HG03159 (cell line): ENCODE measurements around the gene DCTN5.
"Not testable (repeated sequence)": the region's sequence is repeated elsewhere in the genome, so short reads cannot be mapped to it uniquely, and the experiment has no call there.

Source experiments
- ATAC-seq: cut with Tn5 transposase; IDR thresholded peaks from one replicate; pipeline ENCODE4 v1.9.1; 2021; ENCODE audit warnings: mild to moderate bottlenecking, moderate library complexity; ENCODE audit not compliant: unreplicated experiment

The DCTN5 gene

DNA sequence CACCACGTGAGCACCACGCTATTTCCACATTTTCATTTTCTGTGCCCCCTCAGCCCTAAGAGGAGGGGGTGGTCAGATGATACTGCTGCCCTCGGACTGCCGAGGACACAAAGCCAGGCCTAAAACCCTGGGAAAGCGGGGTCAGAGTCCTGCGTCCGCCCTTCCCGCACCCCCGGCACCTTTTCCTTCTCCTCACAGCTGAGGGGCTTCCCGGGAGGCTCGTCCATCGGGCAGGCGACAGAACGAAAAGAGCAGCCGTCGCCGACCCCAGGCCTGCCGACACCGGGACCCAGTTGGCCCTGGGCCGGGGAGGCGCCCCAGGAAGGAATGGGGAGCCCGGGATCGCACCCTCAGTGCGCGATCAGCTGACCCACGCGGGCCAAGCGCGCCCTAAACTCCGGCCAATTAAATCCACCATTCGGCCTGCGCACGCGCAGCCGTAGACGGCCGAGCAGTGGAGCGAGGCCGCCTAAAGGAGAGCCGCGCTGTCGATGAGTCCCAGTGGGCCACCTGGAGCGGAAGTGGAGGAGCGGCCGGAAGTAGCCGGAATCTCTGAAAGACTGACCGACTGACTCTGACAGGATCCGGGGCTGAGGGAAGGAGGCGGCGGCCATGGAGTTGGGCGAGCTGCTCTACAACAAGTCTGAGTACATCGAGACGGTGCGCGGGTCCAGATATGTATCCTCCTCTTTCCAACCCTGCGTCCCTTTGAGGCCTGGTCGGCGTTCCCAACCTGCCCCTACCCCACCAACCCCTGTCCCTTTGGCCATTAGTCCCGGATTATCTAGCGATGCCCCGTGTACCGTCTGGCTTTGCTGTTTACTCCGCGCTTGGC, at the start of gene DCTN5, which contains the start of gene PALB2:
TSS of gene DCTN5 (plus strand) at position 536 of the 835 bp plus-strand sequence. CDS start at position 613, 77 bp downstream.
TSS of gene PALB2 (minus strand) at position 380 of the 835 bp plus-strand sequence. CDS start at position 227, 153 bp downstream.
- ATAC-seq: peak; percentile 92

- ATAC-seq: no peak
Observed at GRCh38 chr16:23594186-23594585, 47.1 kb upstream of the DCTN5 start.

DNA sequence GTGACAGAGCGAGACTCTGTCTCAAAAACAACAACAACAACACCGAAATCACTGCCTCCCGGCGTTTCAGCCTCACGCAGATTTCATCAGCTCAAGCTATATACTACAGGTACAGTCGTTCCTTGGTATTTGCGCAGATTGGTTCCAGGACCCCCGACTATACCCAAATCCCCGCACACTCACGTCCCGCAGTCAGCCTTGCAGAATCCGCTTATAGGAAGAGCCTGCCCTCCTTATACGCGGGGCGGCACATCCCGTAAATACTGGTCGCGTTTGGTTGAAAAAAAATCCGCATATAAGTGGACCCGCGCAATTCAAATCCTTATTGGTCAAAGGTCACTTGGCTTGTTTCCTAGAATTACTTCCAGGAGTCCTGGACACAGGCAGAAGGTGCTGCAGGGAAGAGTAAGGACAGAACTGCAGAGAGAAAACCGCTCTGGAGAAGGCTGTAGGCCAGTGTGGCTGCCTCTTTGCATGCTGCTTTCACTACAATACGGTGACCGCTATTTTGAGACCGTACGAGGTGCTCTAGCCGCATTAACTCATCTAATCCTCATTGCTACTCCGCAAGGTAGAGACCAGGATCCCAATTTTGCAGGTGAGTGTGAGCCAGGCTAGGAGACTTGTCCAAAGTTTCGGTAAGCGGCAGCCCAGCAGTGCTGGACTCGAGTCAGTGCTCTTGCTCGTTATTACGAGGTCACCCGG, 45.9 kb upstream of the DCTN5 start:
- ATAC-seq: peak; percentile 28

- peak; percentile 86 for ATAC-seq
Observed at GRCh38 chr16:23595951-23596720, 45.1 kb upstream of the DCTN5 start, which contains the start of gene NDUFAB1. TSS of gene NDUFAB1 (minus strand) at chr16:23596316. CDS start at chr16:23596290, 26 bp downstream.

DNA sequence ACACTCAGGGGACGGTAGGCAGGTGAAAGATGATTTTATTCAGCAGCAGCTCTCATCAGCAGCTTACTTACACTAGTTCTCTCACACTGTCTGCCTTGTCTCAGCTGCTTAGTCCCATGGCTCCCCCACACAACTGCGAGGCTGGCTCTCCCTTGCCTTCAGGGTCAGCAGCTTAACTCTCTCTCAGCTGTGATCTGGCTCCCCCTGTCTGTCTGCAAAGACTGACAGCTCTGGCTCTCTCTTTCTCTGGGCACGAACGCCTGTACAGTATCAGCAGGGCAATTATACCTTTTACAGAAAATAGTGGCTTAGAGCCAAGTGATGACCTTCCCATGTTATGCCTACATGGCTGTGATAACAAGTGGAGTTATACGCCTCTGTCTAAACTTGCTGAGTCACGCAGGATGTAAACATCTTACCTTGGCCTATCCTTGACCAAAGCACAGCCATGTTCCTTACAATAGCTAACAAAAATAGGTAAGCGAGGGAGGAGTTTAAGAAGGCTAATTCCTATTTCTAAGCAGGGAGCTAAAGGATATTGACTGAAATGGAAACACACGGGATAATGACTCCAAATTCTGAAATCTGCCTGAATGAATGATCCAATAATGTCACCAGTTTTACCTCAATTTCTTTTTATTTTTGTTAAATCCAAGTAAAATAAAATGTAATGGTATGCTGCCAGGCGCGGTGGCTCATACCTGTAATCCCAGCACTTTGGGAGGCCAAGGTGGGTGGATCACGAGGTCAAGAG, 44.1 kb upstream of the DCTN5 start:
- ATAC-seq: no peak

GRCh38 chr16:23607726-23608125, 33.5 kb upstream of the DCTN5 start:
- no peak for ATAC-seq

GRCh38 chr16:23608194-23608593, 33.1 kb upstream of the DCTN5 start:
- no peak for ATAC-seq

GRCh38 chr16:23609929-23610328, 31.3 kb upstream of the DCTN5 start:
- ATAC-seq: no peak

DNA sequence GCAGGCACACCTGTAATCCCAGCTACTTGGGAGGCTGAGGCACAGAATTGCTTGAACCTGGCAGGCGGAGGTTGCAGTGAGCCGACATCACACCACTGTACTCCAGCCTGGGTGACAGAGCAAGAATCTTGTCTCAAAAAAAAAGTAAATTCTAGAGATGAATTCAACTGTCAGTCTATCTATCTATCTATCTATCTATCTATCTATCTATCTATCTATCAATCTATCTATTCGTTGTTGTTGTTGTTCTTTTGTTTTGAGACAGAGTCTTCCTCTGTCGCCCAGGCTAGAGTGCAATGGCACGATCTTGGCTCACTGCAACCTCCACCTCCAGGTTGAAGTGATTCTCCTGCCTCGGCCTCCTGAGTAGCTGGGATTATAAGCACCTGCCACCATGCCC, 30.4 kb upstream of the DCTN5 start:
- ATAC-seq: not testable (repeated sequence)

- no peak for ATAC-seq
Observed at GRCh38 chr16:23611936-23612335, 29.3 kb upstream of the DCTN5 start.

DNA sequence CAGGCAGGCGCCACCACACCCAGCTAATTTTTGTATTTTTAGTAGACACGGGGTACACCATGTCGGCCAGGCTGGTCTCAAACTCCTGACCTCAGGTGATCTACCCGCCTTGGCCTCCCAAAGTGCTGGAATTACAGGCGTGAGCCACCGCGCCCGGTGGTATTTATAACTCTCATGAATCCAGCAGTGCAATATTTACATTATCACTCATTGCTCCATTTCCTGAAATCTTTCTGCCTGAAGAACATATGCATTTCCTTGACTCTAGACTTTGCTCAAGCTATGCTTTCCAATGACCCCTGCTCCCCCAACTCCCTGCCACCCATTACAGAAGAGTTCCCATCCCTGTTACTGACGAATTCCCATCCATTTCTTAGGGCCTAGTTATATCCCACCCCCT, 25.5 kb upstream of the DCTN5 start:
- no peak for ATAC-seq

DNA sequence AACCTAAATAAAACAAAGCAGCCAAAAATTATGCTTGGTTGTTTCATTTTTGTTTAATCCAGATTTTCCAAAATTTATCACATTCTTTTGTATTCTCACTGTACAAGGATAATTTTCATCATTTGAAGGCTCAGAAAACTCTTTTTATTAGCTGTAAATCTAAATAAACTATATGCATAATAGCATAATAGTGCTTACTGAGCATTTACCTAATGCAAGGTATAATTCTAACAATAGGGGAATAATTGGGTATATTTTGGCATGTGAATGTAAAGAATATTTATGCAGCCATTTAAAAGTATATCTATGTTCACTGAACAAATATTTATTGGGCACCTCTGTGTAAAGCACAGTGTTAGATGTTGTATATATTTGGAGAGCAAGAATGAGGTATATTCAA, 17.2 kb upstream of the DCTN5 start:
- no peak for ATAC-seq

DNA sequence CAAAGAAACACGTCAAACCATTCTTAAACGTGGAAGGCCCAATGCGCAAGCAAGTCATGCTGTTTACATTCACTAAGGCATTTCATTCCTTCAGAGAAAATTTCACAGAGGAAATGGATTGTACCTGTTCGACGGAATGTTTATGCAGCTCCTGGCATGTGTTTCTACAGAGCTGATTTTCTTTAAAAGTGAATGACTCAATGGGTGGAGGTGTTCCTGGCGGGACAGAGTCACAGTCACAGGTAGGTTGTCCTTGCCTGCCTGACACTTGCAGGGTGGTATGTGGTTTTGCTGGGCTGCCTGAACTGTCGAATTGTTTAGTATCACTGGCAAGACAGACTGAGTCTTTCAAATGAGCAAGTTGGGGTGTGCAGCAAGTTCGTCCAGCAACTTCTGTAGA, 11.8 kb upstream of the DCTN5 start:
- ATAC-seq: no peak

DNA sequence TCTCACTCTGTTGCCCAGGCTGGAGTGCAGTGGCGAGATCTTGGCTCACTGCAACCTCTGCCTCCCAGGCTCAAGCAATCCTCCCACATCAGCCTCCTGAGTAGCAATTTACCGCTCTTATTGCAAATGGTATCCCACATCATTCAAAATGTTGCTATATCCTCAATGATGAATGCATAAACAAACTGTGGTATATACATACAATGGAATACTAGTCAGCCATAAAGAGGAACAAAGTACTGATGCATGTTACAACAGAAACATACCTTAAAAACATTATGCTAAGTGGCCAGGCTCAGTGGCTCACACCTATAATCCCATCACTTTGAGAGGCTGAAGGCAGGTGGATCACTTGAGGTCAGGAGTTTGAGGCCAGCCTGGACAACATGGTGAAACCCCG, 9.4 kb upstream of the DCTN5 start:
- ATAC-seq: not testable (repeated sequence)

DNA sequence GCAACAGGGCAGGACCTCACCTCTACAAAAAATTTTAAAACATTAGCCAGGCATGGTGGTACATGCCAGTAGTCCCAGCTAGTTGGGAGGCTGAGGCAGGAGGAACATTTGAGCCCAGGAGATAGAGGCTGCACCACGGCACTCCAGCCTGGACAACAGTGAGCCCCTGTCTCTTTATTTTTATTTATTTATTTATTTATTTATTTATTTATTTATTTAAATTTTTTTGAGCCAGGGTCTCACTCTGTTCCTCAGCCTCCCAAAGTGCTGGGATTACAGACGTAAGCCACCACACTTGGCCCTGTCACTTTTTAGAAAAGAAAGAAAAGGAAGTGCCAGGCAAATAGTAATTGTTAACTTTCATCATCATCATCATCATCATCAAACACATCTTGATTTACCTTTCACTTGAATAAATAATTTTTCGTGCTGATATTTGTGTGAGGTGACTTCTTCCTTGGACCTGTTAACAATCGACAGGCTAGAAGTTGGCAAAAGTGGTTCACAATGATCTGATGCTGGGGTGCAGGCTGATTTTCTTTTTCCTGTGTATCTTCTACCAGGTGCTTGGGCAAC, 6.7 kb upstream of the DCTN5 start:
- no peak for ATAC-seq

- no peak for ATAC-seq
Observed at GRCh38 chr16:23635958-23636357, 5.3 kb upstream of the DCTN5 start.

GRCh38 chr16:23640615-23640930, 693 bp upstream of the DCTN5 start:
- no peak for ATAC-seq

GRCh38 chr16:23642246-23642774, 1.0 kb downstream of the DCTN5 start:
- ATAC-seq: no peak

DNA sequence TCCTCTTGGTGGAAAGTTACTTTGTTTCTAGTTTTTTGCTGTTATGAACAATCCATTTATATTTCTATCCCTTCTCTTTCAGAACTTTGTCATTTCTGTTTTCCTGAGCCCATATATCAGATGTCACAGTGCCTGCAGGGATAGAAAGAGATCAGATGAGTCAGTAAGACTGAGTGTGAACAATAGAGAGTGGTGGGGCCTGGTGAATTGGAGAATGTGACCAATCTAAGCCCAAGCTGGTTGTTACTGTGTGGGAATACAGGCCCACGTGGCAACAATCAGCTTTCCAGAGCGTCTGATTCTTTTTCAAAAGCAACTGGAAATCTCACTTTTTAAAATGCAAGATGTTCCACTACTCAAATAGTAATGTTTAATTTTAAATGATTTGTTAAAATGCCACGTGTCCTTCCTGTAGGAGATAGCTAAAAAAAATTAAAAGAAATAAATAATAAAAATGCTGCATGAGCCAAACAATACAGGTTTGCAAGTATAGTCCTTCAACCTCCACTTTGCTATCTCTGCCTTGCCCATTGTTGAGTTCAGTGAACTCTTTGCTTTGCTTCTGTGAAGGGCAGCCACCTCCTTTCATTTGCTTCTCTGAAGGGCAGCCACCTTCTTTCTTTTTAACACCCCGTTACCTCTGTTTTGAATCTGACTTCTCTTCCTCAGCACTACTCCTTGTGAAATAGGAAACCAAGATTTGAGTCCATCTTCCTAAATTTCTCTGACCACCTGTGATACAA, 9.6 kb downstream of the DCTN5 start:
- no peak for ATAC-seq
